CD14-positive monocyte (primary cell): ENCODE data around the gene CCDC77. TPM values are rescaled to one million over a fixed set of nuclear protein-coding genes. Genes with fewer than 3 reads are reported as not detected.

Experiments
- DNase-seq, 3 donors: peaks; one replicate each; pipeline ENCODE4 v3.0.0-alpha.2; 2011 to 2022
- H2AFZ ChIP-seq: 2 replicates; pipeline ENCODE4 v1.6.0; 2012; ENCODE audit warnings: mild to moderate bottlenecking, low read depth, low read length, inconsistent platforms; ENCODE audit not compliant: insufficient read depth, poor library complexity, severe bottlenecking
- H3K27ac ChIP-seq, 2 donors: 1 replicate in 1 of 2; 2 replicates in 1 of 2; pipeline ENCODE4 v1.5.1; 2012 to 2013; ENCODE audit warnings: low read length in 2 of 2, control low read depth in 1 of 2, inconsistent platforms in 1 of 2, low read depth in 1 of 2, mild to moderate bottlenecking in 1 of 2
- H3K27me3 ChIP-seq, 2 donors: one replicate each; pipeline versions ENCODE4 v1.6.0 to v1.6.1; 2011 to 2013; ENCODE audit warnings: low read length in 2 of 2; ENCODE audit not compliant: control insufficient read depth in 2 of 2, insufficient read depth in 2 of 2
- H3K36me3 ChIP-seq, 2 donors: replicated peaks in 1 of 2; 1 replicate in 1 of 2; 2 replicates in 1 of 2; pipeline versions ENCODE4 v1.5.1 to v1.6.1; 2012 to 2013; ENCODE audit warnings: low read length in 2 of 2, control low read depth in 1 of 2, inconsistent platforms in 1 of 2, mild to moderate bottlenecking in 1 of 2; ENCODE audit not compliant: insufficient read depth in 2 of 2, control insufficient read depth in 1 of 2
- H3K4me1 ChIP-seq, 2 donors: 1 replicate in 1 of 2; 2 replicates in 1 of 2; pipeline versions ENCODE4 v1.5.1 to v1.6.1; 2012 to 2013; ENCODE audit warnings: low read length in 2 of 2, control low read depth in 1 of 2, inconsistent platforms in 1 of 2, mild to moderate bottlenecking in 1 of 2, moderate library complexity in 1 of 2; ENCODE audit not compliant: insufficient read depth in 2 of 2, control insufficient read depth in 1 of 2
- H3K4me2 ChIP-seq: replicated peaks from 2 replicates; pipeline ENCODE3; 2012; ENCODE audit warnings: low read length, moderate library complexity, mild to moderate bottlenecking; ENCODE audit not compliant: poor library complexity, severe bottlenecking; ENCODE audit errors: extremely low read depth
- H3K4me3 ChIP-seq, 3 experiments: fragments of 200-600 bp in 1 of 3; sonication (generic) in 1 of 3; replicated peaks in 1 of 3; 1 replicate in 2 of 3; 2 replicates in 1 of 3; pipeline ENCODE4 v1.5.1; 2011 to 2013; ENCODE audit warnings: low read length in 3 of 3, mild to moderate bottlenecking in 3 of 3, control low read depth in 2 of 3, low read depth in 2 of 3, inconsistent platforms in 1 of 3, moderate library complexity in 1 of 3
- H3K79me2 ChIP-seq: 2 replicates; pipeline ENCODE4 v1.6.0; 2012; ENCODE audit warnings: mild to moderate bottlenecking, control low read depth, inconsistent platforms, low read length, moderate library complexity; ENCODE audit not compliant: insufficient read depth
- H3K9ac ChIP-seq: 2 replicates; pipeline ENCODE4 v1.6.0; 2017; ENCODE audit warnings: low read length, mild to moderate bottlenecking; ENCODE audit not compliant: insufficient read depth, poor library complexity, severe bottlenecking
- H3K9me3 ChIP-seq, 2 donors: replicated peaks in 1 of 2; 1 replicate in 1 of 2; 2 replicates in 1 of 2; pipeline versions ENCODE4 v1.5.1 to v1.6.1; 2012 to 2013; ENCODE audit warnings: low read length in 2 of 2, control low read depth in 1 of 2; ENCODE audit not compliant: control insufficient read depth in 1 of 2, insufficient read depth in 1 of 2
- H4K20me1 ChIP-seq: 2 replicates; pipeline ENCODE4 v1.6.0; 2012; ENCODE audit warnings: mild to moderate bottlenecking, low read length, control low read depth, moderate library complexity; ENCODE audit not compliant: insufficient read depth
- H3K27ac Mint-ChIP-seq, 7 donors: one replicate each; pipeline ENCODE4 v1.8.0; 2020; ENCODE audit warnings: mild to moderate bottlenecking in 7 of 7, mixed read lengths in 7 of 7, moderate library complexity in 6 of 7, inconsistent platforms in 2 of 7
- H3K27me3 Mint-ChIP-seq, 3 donors: one replicate each; pipeline ENCODE4 v1.8.0; 2021 to 2022; ENCODE audit warnings: low read depth in 3 of 3, mild to moderate bottlenecking in 3 of 3, mixed read lengths in 3 of 3, moderate library complexity in 3 of 3, inconsistent platforms in 1 of 3
- H3K36me3 Mint-ChIP-seq, 2 donors: one replicate each; pipeline ENCODE4 v1.8.0; 2020; ENCODE audit warnings: mixed read lengths in 2 of 2, inconsistent platforms in 1 of 2, mild to moderate bottlenecking in 1 of 2
- H3K4me1 Mint-ChIP-seq: one replicate; pipeline ENCODE4 v1.8.0; 2020; ENCODE audit warnings: mild to moderate bottlenecking, mixed read lengths
- H3K4me3 Mint-ChIP-seq, 2 donors: one replicate each; pipeline ENCODE4 v1.8.0; 2020; ENCODE audit warnings: mild to moderate bottlenecking in 2 of 2, mixed read lengths in 2 of 2, moderate library complexity in 1 of 2
- H3K9me3 Mint-ChIP-seq, 7 donors: one replicate each; pipeline ENCODE4 v1.8.0; 2020 to 2022; ENCODE audit warnings: mixed read lengths in 7 of 7, mild to moderate bottlenecking in 6 of 7, moderate library complexity in 6 of 7, inconsistent platforms in 2 of 7
- CTCF ChIP-seq: fragments of 200-600 bp; IDR thresholded peaks from one replicate; pipeline ENCODE4 v1.8.0; 2022; ENCODE audit warnings: antibody characterized with exemption, mild to moderate bottlenecking
- WGBS: methylation state at CpG from one replicate; pipeline ENCODE4 v1.1.5; 2013; ENCODE audit warnings: missing lambda C conversion rate; ENCODE audit not compliant: insufficient coverage; 5-methylcytosine and 5-hydroxymethylcytosine counted together
- intact Hi-C, 2 donors: fragments of 100-400 bp; cut with micrococcal nuclease; formaldehyde crosslinking; loops; one replicate each; pipeline versions ENCODE4 v1.15.0 to v1.15.1; 2023
- polyA plus RNA-seq, 3 donors: library from polyadenylated mRNA; depleted of rRNA in 1 of 3; unstranded in 2 of 3; stranded (reverse) in 1 of 3; fragments of 300-500 nt in 2 of 3; fragments of >200 nt in 1 of 3; fragmentation: Illumina TruSeq in 2 of 3; gene quantifications; 1 replicate in 2 of 3; 2 replicates in 1 of 3; pipeline ENCODE4 v1.2.3, GENCODE V29; 2012 to 2021

CCDC77 gene
- polyA plus RNA-seq, 3 donors, result 4.1 to 7.7 (median 5.1) TPM

DNA sequence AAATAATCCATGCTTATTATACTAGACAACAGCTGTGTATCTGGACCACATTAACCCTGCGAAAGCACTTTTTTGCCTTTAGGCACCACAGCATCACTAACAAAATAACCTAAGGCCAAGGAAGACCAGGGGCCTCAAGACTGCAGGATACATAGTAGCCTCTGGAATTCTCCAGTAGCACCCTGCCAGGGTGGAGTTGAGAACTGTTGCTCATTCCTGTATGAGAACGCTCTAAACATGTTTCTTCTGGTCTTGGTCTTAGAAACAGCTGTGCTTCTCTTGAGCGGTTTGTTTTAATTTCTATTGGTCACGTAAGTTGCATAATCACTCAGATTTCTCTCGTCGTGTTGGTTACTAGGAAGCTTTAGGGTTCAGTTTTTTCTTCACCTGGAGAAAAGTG lies 66.1 kb downstream of the CCDC77 start:
- H3K4me1 ChIP-seq, result no peaks in the 10 kb centered on the region
- H3K9me3 ChIP-seq, result no peaks in the 10 kb centered on the region
- no peaks in the 10 kb centered on the region for H3K36me3 Mint-ChIP-seq
- H3K27ac ChIP-seq, result no peak overlapping the region
- H3K4me1 Mint-ChIP-seq, result no peaks in the 10 kb centered on the region
- no peak overlapping the region for H3K27ac Mint-ChIP-seq
- no peak for TF ChIP-seq CTCF
- no peaks in the 10 kb centered on the region for H4K20me1 ChIP-seq
- peaks cover 6 to 11% of the 10 kb centered on the region in 2 donors for H3K27me3 ChIP-seq
- no peak for DNase-seq
- no peak overlapping the region for H3K4me2 ChIP-seq
- H3K79me2 ChIP-seq, result no peaks in the 10 kb centered on the region
- WGBS, result 86% methylated on average over 1 of the region's 6 CpGs
- no peaks in the 10 kb centered on the region for H3K9me3 Mint-ChIP-seq
- intact Hi-C loops, result no loop called here
- peaks cover 22 to 43% (median 40%) of the 10 kb centered on the region in 3 donors for H3K27me3 Mint-ChIP-seq
- H3K36me3 ChIP-seq, result no peaks in the 10 kb centered on the region
- no peak overlapping the region for H3K9ac ChIP-seq
- no peak overlapping the region for H3K4me3 Mint-ChIP-seq
- H2AFZ ChIP-seq, result no peak overlapping the region
- H3K4me3 ChIP-seq, result no peak overlapping the region

- no peaks in the 10 kb centered on the region for H3K9me3 Mint-ChIP-seq
- no peak overlapping the region for H3K4me2 ChIP-seq
- no peaks in the 10 kb centered on the region for H3K4me1 ChIP-seq
These were observed 67.4 kb downstream of the CCDC77 start for GRCh38 chr12:468671-469389.

More at GRCh38 chr12:468671-469389, 67.4 kb downstream of the CCDC77 start:
- Histone ChIP-seq H3K27ac (no peak overlapping the region), H3K9me3 (no peaks in the 10 kb centered on the region), H3K9ac (no peak overlapping the region), H2AFZ (no peak overlapping the region), H4K20me1 (no peaks in the 10 kb centered on the region), H3K27me3 (peaks cover 2 to 4% of the 10 kb centered on the region in 2 donors), H3K36me3 (no peaks in the 10 kb centered on the region), H3K79me2 (no peaks in the 10 kb centered on the region), H3K4me3 (no peak overlapping the region)
- Mint-ChIP-seq H3K4me1 (no peaks in the 10 kb centered on the region), H3K36me3 (no peaks in the 10 kb centered on the region), H3K27me3 (peaks cover 17 to 40% (median 33%) of the 10 kb centered on the region in 3 donors), H3K27ac (no peak overlapping the region), H3K4me3 (no peak overlapping the region)
- intact Hi-C loops, result no loop called here
- WGBS, result 78% methylated on average over 7 of the region's 10 CpGs
- TF ChIP-seq CTCF, result no peak
- no peak for DNase-seq
